HepG2 (cell line): ENCODE data around the gene ZNF607. TPM values are rescaled to one million over a fixed set of nuclear protein-coding genes. Genes with fewer than 3 reads are reported as not detected.

ENCODE experiments used
- ATAC-seq: fragments of 200-7000 bp; cut with Tn5 transposase; 3 replicates; pipeline ENCODE4 v1.9.1; 2020; ENCODE audit warnings: mild to moderate bottlenecking, moderate library complexity
- BruUV-seq: library from RNA; stranded (reverse); fragments of 400-500 nt; replicated peaks from 2 replicates; lab custom pipeline; 2021; lab: Mats Ljungman, UMichigan
- CTCF ChIA-PET: fragments of 300-600 bp; formaldehyde crosslinking; extraction: SDS; loops from one replicate; lab custom pipeline; 2021; ENCODE audit warnings: low total read pairs, inconsistent platforms, low intra/inter-chr PET ratio; lab: Yijun Ruan, JAX
- POLR2A ChIA-PET: fragments of 350-600 bp; sonication (Branson Sonifier 250); formaldehyde crosslinking; loops from one replicate; lab custom pipeline; 2020; ENCODE audit warnings: antibody characterized with exemption, inconsistent platforms; lab: Yijun Ruan, JAX
- DNase-seq: peaks from one replicate; pipeline ENCODE4 v3.0.0-alpha.2; 2015; ENCODE audit warnings: low spot score
- FAIRE-seq: peaks from 3 replicates; lab custom pipeline; 2011; peaks lifted over from hg19 to GRCh38; lab: Jason Lieb, UNC
- H2AFZ ChIP-seq: one replicate; pipeline ENCODE4 v1.6.1; 2011; ENCODE audit warnings: low read length, inconsistent platforms
- H3K27ac ChIP-seq: fragments of 300-600 bp; 3 replicates; pipeline ENCODE4 v1.8.0; 2011; ENCODE audit warnings: mixed run types, mild to moderate bottlenecking, mixed read lengths, low read length, inconsistent platforms; ENCODE audit not compliant: insufficient read depth; ENCODE audit errors: extremely low read length
- H3K27me3 ChIP-seq, 2 experiments: fragments of 200-600 bp in 1 of 2; 2 replicates in 1 of 2; 3 replicates in 1 of 2; pipeline versions ENCODE4 v1.6.0 to v1.8.0; 2011; ENCODE audit warnings: low read length in 2 of 2, mild to moderate bottlenecking in 2 of 2, moderate library complexity in 2 of 2, inconsistent platforms in 1 of 2; ENCODE audit not compliant: insufficient read depth in 2 of 2, control insufficient read depth in 1 of 2
- H3K36me3 ChIP-seq, 2 experiments: fragments of 200-600 bp in 1 of 2; replicated peaks in 1 of 2; 2 replicates in 1 of 2; 3 replicates in 1 of 2; pipeline versions ENCODE4 v1.5.1 to v1.8.0; 2011; ENCODE audit warnings: low read length in 2 of 2, inconsistent platforms in 1 of 2; ENCODE audit not compliant: insufficient read depth in 2 of 2, control insufficient read depth in 1 of 2
- H3K4me1 ChIP-seq: 2 replicates; pipeline ENCODE4 v1.5.1; 2012; ENCODE audit warnings: low read length, inconsistent platforms; ENCODE audit not compliant: insufficient read depth
- H3K4me2 ChIP-seq: 2 replicates; pipeline ENCODE4 v1.6.0; 2011; ENCODE audit warnings: low read depth, low read length, inconsistent platforms
- H3K4me3 ChIP-seq, 3 experiments: fragments of 200-600 bp in 1 of 3; sonication (generic), shearing (Covaris generic) in 1 of 3; replicated peaks in 1 of 3; 2 replicates each; pipeline ENCODE4 v1.5.1; 2011 to 2016; ENCODE audit warnings: low read length in 3 of 3, inconsistent platforms in 2 of 3, low read depth in 2 of 3, mild to moderate bottlenecking in 2 of 3, control low read depth in 1 of 3, mixed read lengths in 1 of 3; ENCODE audit not compliant: insufficient read depth in 1 of 3
- H3K79me2 ChIP-seq: one replicate; pipeline ENCODE4 v1.6.1; 2011; ENCODE audit warnings: low read length, inconsistent platforms; ENCODE audit not compliant: insufficient read depth
- H3K9ac ChIP-seq: 2 replicates; pipeline ENCODE4 v1.6.0; 2011; ENCODE audit warnings: mild to moderate bottlenecking, low read depth, low read length, inconsistent platforms; ENCODE audit not compliant: insufficient read depth
- H3K9me3 ChIP-seq: 2 replicates; pipeline ENCODE4 v1.5.1; 2012; ENCODE audit warnings: mild to moderate bottlenecking, low read length
- H4K20me1 ChIP-seq: 2 replicates; pipeline ENCODE4 v1.6.0; 2011; ENCODE audit warnings: inconsistent platforms, mild to moderate bottlenecking, low read length, moderate library complexity; ENCODE audit not compliant: insufficient read depth
- BRCA1 ChIP-seq: sonication (generic); formaldehyde crosslinking; IDR thresholded peaks from 2 replicates; pipeline ENCODE4 v1.4.0; 2020; ENCODE audit warnings: missing genetic modification reagents
- ETV6 ChIP-seq: sonication (generic); formaldehyde crosslinking; conservative IDR thresholded peaks from 2 replicates; pipeline ENCODE4 v1.4.0; 2020; ENCODE audit warnings: missing genetic modification reagents
- ISX ChIP-seq: sonication (generic); formaldehyde crosslinking; conservative IDR thresholded peaks from 2 replicates; pipeline ENCODE4 v1.5.0; 2020; ENCODE audit warnings: missing genetic modification reagents
- NFKBIZ ChIP-seq: IDR thresholded peaks from 2 replicates; pipeline ENCODE4 v1.6.1; 2018; ENCODE audit warnings: missing genetic modification reagents, missing compliant biosample characterization
- NRL ChIP-seq: sonication (generic); formaldehyde crosslinking; IDR thresholded peaks from 2 replicates; pipeline ENCODE4 v1.5.0; 2020; ENCODE audit warnings: missing genetic modification reagents, mild to moderate bottlenecking, moderate library complexity, borderline replicate concordance
- PCBP1 ChIP-seq: fragments of 200-400 bp; formaldehyde crosslinking; IDR thresholded peaks from 2 replicates; pipeline ENCODE4 v1.6.1; 2017; ENCODE audit warnings: mild to moderate bottlenecking, low read depth, low read length, borderline replicate concordance
- TCF12 ChIP-seq, 2 experiments: fragments of 450-650 bp in 1 of 2; sonication (generic) in 1 of 2; formaldehyde crosslinking in 1 of 2; IDR thresholded peaks; 2 replicates each; pipeline versions ENCODE4 v1.6.1 to v1.8.0; 2017 to 2022; ENCODE audit warnings: antibody characterized with exemption in 1 of 2, mild to moderate bottlenecking in 1 of 2, missing genetic modification reagents in 1 of 2, moderate library complexity in 1 of 2
- ZBTB38 ChIP-seq: sonication (generic); formaldehyde crosslinking; IDR thresholded peaks from 2 replicates; pipeline ENCODE4 v1.5.1; 2020; ENCODE audit warnings: mild to moderate bottlenecking, missing genetic modification reagents
- ZFAT ChIP-seq: sonication (generic); formaldehyde crosslinking; conservative IDR thresholded peaks from 2 replicates; pipeline ENCODE4 v1.8.1; 2023; ENCODE audit warnings: missing genetic modification reagents, inconsistent platforms
- ZFX ChIP-seq: sonication (generic); formaldehyde crosslinking; IDR thresholded peaks from 2 replicates; pipeline ENCODE4 v1.4.0; 2020; ENCODE audit warnings: mild to moderate bottlenecking, low read depth, missing genetic modification reagents, moderate library complexity
- ZMAT3 ChIP-seq: sonication (generic); formaldehyde crosslinking; conservative IDR thresholded peaks from 2 replicates; pipeline ENCODE4 v1.7.0; 2021; ENCODE audit warnings: missing genetic modification reagents
- ZNF292 ChIP-seq: sonication (generic); formaldehyde crosslinking; IDR thresholded peaks from 2 replicates; pipeline ENCODE4 v1.8.1; 2022; ENCODE audit warnings: mild to moderate bottlenecking, low read depth, missing genetic modification reagents, borderline replicate concordance
- ZNF335 ChIP-seq: sonication (generic); formaldehyde crosslinking; IDR thresholded peaks from 2 replicates; pipeline ENCODE4 v1.4.0; 2020; ENCODE audit warnings: missing genetic modification reagents
- ZNF605 ChIP-seq: sonication (generic); formaldehyde crosslinking; IDR thresholded peaks from 2 replicates; pipeline ENCODE4 v1.8.0; 2022; ENCODE audit warnings: mild to moderate bottlenecking, missing genetic modification reagents
- WGBS: methylation state at CpG from one replicate; pipeline ENCODE4 v1.1.6; 2017; ENCODE audit warnings: low lambda C conversion rate; 5-methylcytosine and 5-hydroxymethylcytosine counted together
- in situ Hi-C: cut with HindIII; loops from 2 replicates; pipeline ENCODE4 v1.10.0; 2017; ENCODE audit warnings: low pct_unique_long_range_greater_than_20kb; ENCODE audit not compliant: extremely low pct_ligation_motif_present
- intact Hi-C: fragments of 100-400 bp; cut with micrococcal nuclease; formaldehyde crosslinking; loops from one replicate; pipeline ENCODE4 v1.10.0; 2022; ENCODE audit not compliant: unreplicated experiment
- polyA plus RNA-seq, 8 experiments: library from polyadenylated mRNA; depleted of rRNA in 3 of 8; stranded (reverse) in 7 of 8; unstranded in 1 of 8; fragments of >200 nt; fragmentation: Illumina TruSeq in 4 of 8; extraction: Trizol in 4 of 8; gene quantifications; 2 replicates each; pipeline versions ENCODE4 v1.2.1 to v1.2.3, GENCODE V29; 2011 to 2016; ENCODE audit warnings: low read depth in 4 of 8, missing spikeins in 1 of 8, mixed read lengths in 1 of 8; ENCODE audit not compliant: insufficient read depth in 1 of 8
- total RNA-seq, 5 experiments: library from RNA; depleted of rRNA; stranded (reverse); fragments of >200 nt; fragmentation: Illumina TruSeq; extraction: Trizol; gene quantifications; 2 replicates each; pipeline ENCODE4 v1.2.3, GENCODE V29; 2016; ENCODE audit warnings: low read depth in 1 of 5
- TF ChIP-seq, protein P1 (sequence below): sonication (generic); formaldehyde crosslinking; IDR thresholded peaks from 2 replicates; pipeline ENCODE4 v1.4.0; 2020; ENCODE audit warnings: missing genetic modification reagents
- TF ChIP-seq, protein P2 (sequence below): IDR thresholded peaks from 2 replicates; pipeline ENCODE4 v1.6.1; 2016; ENCODE audit warnings: control low read depth

The ZNF607 gene
- total and polyA plus RNA-seq, 2 of the 13 experiments (the other 11 are each of a cell fraction or from before 2014, with no cell fraction given), result 3.8 to 8.3 TPM

DNA sequence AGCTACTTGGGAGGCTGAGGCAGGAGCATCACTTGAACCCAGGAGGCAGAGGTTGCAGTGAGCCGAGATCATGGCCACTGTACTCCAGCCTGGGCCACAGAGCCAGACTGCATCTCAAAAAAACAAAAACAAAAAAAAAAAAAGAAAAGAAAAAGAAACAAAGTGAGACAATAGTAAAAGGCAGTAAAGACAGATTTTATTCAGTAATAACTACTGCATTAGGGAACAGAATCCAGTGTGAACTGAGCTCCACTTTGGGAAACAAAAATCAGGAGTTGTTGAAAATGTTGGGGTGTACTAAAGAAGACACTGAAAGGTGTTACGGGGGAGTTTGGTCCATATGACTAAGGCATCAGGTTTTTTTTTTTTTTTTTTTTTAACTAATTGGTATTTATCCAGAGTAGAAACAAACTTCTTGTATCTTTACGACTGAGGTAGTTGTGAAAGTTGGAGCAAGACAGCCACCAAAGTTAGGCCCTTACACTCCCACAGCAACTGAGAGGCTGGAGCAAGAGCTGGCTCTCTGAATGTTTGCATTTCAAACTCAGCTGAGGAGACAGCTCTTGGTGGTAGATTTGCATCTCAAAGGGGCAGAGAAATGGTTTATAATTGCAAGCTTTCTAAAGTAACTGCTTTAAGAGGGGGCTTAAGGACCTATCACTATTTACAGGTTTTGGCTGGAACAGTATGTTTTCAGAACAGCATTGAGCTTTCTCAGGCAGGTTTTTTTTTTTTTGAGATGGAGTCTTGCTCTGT, 24.2 kb downstream of the ZNF607 start (continued):
- TF ChIP-seq ISX (CRISPR knock-in tag), result no peak

DNA sequence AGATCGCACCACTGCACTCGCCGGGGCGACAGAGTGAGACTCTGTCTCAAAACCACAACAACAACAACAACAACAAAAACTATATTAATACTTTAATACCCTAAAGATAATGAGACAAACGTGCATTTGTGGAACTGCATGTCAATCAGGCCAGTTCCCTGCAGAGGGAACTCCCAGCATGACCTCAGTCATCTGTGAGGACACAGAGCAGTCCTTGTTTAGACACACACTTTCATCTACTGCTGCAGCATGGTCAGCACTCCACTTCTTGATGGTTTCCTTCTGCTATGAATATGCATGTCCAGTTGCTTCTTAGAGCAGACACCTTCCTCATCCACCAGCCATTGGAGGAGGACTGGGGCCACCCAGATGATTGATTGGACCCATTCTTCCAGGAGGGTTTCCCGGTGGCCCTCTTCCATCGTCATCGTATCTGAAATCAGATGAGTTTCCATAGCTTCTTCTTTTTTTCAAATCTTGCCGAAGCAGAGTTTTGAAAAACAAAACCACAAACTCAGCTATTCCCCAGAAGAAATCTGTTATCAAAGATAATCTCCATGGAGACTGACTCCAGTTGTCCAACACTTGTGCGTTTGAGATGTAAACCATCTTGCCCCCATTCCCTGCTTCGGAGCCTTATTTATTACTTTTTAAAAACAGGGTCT, 26.5 kb downstream of the ZNF607 start:
- peaks cover 10% of the 10 kb centered on the region; the same call in 1 of the 2 replicates for H3K4me1 ChIP-seq
- FAIRE-seq (no peak), ATAC-seq (no peak), DNase-seq (peak; percentile 7)
- intact Hi-C loops (loop anchor here (1.0 to 10.0 kb wide), 3 partner anchors 38 to 228 kb away; partner anchors contain the start of genes ZFP30, ZNF569, ZNF570 and ZNF573), in situ Hi-C loops (no loop called here)
- no peak overlapping the region for H3K9ac ChIP-seq
- no TSS peak for BruUV-seq
- H2AFZ ChIP-seq, result no peak overlapping the region
- WGBS, result 89% methylated on average over 11 of the region's 11 CpGs
- CTCF ChIA-PET, result no interaction called here
- no peaks in the 10 kb centered on the region for H4K20me1 ChIP-seq
- no peaks in the 10 kb centered on the region for H3K9me3 ChIP-seq
- peaks cover 0 to 5% of the 10 kb centered on the region in 2 experiments; a peak in 2 of 5 replicates for H3K36me3 ChIP-seq
- no peak overlapping the region for H3K27ac ChIP-seq
- H3K79me2 ChIP-seq, result peaks cover 4% of the 10 kb centered on the region
- POLR2A ChIA-PET, result interaction anchor here (0.6 to 1.3 kb wide), 6 partner anchors 9 to 831 kb away, joined by 3 to 13 read pairs (median 7); partner anchors contain the start of genes ZFP30, ZNF540, ZNF571 and ZNF573
- no peak overlapping the region for H3K4me3 ChIP-seq
- H3K27me3 ChIP-seq, result no peaks in the 10 kb centered on the region; a peak in 1 of 5 replicates
- H3K4me2 ChIP-seq, result peak overlapping the region; percentile 92; the same call in 1 of the 2 replicates
- TF ChIP-seq ZBTB38 (CRISPR knock-in tag) (no peak), ETV6 (CRISPR knock-in tag) (no peak), BRCA1 (CRISPR knock-in tag) (no peak), NFKBIZ (CRISPR knock-in tag) (no peak), TCF12 (IDR thresholded peaks at IDR 0.05) (no peak), TCF12 (CRISPR knock-in tag; IDR thresholded peaks at IDR 0.05) (no peak), PCBP1 (no peak), ZNF335 (CRISPR knock-in tag) (no peak), ZNF605 (no peak), ZFAT (CRISPR knock-in tag) (no peak), ZNF292 (0 out of 2 replicates have a peak, but pooled peaks have one; percentile 29), ZMAT3 (CRISPR knock-in tag) (no peak), NRL (no peak), ZFX (CRISPR knock-in tag) (no peak)
- TF ChIP-seq, protein P1, sequence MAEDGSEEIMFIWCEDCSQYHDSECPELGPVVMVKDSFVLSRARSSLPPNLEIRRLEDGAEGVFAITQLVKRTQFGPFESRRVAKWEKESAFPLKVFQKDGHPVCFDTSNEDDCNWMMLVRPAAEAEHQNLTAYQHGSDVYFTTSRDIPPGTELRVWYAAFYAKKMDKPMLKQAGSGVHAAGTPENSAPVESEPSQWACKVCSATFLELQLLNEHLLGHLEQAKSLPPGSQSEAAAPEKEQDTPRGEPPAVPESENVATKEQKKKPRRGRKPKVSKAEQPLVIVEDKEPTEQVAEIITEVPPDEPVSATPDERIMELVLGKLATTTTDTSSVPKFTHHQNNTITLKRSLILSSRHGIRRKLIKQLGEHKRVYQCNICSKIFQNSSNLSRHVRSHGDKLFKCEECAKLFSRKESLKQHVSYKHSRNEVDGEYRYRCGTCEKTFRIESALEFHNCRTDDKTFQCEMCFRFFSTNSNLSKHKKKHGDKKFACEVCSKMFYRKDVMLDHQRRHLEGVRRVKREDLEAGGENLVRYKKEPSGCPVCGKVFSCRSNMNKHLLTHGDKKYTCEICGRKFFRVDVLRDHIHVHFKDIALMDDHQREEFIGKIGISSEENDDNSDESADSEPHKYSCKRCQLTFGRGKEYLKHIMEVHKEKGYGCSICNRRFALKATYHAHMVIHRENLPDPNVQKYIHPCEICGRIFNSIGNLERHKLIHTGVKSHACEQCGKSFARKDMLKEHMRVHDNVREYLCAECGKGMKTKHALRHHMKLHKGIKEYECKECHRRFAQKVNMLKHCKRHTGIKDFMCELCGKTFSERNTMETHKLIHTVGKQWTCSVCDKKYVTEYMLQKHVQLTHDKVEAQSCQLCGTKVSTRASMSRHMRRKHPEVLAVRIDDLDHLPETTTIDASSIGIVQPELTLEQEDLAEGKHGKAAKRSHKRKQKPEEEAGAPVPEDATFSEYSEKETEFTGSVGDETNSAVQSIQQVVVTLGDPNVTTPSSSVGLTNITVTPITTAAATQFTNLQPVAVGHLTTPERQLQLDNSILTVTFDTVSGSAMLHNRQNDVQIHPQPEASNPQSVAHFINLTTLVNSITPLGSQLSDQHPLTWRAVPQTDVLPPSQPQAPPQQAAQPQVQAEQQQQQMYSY (CRISPR knock-in tag), result no peak
- TF ChIP-seq, protein P2, sequence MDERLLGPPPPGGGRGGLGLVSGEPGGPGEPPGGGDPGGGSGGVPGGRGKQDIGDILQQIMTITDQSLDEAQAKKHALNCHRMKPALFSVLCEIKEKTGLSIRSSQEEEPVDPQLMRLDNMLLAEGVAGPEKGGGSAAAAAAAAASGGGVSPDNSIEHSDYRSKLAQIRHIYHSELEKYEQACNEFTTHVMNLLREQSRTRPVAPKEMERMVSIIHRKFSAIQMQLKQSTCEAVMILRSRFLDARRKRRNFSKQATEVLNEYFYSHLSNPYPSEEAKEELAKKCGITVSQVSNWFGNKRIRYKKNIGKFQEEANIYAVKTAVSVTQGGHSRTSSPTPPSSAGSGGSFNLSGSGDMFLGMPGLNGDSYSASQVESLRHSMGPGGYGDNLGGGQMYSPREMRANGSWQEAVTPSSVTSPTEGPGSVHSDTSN (CRISPR knock-in tag), result peak; percentile 67; the same call in 1 of the 2 replicates
